ENCODE measurements around the gene ADAMTS12. TPM values are rescaled to one million over a fixed set of nuclear protein-coding genes. Genes with fewer than 3 reads are reported as not detected.

The ADAMTS12 gene
- total and polyA plus RNA-seq, 8 donors: 0.31 to 4.2 (median 0.40) TPM

DNA sequence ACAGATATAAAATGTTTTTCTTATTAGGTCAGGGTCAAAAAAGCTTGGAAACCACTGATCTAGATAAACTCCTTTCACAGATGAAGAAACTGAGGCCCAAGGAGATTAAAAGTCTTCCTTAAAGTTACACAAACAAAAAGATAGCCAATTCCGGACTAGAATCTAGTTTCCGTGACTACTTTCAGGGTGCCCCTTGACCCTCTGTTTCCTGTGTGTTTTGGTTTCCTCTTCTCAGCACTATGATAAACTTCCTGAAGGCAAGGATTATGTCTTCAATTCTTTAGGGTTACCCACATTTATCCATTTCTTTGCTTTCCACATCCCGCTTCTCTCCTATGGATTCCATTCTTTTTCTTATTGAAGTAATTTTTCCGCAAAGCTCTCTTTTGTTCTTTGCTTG, 83.1 kb downstream of the ADAMTS12 start:
- FAIRE-seq: no peak
- ATAC-seq: no peak

GRCh38 chr5:33807771-33808170, 84.0 kb downstream of the ADAMTS12 start:
- Histone ChIP-seq H3K36me3 (no peaks in the 10 kb centered on the region), H3K27ac (no peak overlapping the region), H3K4me1 (no peaks in the 10 kb centered on the region), H3K4me3 (no peak overlapping the region), H3K9me3 (no peaks in the 10 kb centered on the region), H3K27me3 (no peaks in the 10 kb centered on the region)
- FAIRE-seq (no peak), DNase-seq (no peak), ATAC-seq (no peak)
- 70 to 71% methylated on average over 9 of the region's 9 CpGs for WGBS, 2 donors
- TF ChIP-seq, protein P1, sequence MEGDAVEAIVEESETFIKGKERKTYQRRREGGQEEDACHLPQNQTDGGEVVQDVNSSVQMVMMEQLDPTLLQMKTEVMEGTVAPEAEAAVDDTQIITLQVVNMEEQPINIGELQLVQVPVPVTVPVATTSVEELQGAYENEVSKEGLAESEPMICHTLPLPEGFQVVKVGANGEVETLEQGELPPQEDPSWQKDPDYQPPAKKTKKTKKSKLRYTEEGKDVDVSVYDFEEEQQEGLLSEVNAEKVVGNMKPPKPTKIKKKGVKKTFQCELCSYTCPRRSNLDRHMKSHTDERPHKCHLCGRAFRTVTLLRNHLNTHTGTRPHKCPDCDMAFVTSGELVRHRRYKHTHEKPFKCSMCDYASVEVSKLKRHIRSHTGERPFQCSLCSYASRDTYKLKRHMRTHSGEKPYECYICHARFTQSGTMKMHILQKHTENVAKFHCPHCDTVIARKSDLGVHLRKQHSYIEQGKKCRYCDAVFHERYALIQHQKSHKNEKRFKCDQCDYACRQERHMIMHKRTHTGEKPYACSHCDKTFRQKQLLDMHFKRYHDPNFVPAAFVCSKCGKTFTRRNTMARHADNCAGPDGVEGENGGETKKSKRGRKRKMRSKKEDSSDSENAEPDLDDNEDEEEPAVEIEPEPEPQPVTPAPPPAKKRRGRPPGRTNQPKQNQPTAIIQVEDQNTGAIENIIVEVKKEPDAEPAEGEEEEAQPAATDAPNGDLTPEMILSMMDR (IDR thresholded peaks at IDR 0.05): no peak
- intact Hi-C loops (cut with DNase I): no loop called here

More for the DNA sequence above, 83.1 kb downstream of the ADAMTS12 start:
- no peaks in the 10 kb centered on the region for H3K4me1 ChIP-seq
- intact Hi-C loops (cut with DNase I): no loop called here
- H3K27me3 ChIP-seq: no peaks in the 10 kb centered on the region
- WGBS, 2 donors: 71 to 78% methylated on average over 4 of the region's 4 CpGs
- no peak for DNase-seq
- TF ChIP-seq, protein P1 (IDR thresholded peaks at IDR 0.05): no peak
- H3K36me3 ChIP-seq: no peaks in the 10 kb centered on the region
- H3K9me3 ChIP-seq: no peaks in the 10 kb centered on the region
- H3K27ac ChIP-seq: no peak overlapping the region
- no peak overlapping the region for H3K4me3 ChIP-seq

GRCh38 chr5:33806738-33807442, 84.9 kb downstream of the ADAMTS12 start:
- WGBS, 2 donors: 50 to 58% methylated on average over 13 of the region's 13 CpGs
- Histone ChIP-seq H3K9me3 (no peaks in the 10 kb centered on the region), H3K27me3 (no peaks in the 10 kb centered on the region), H3K4me3 (no peak overlapping the region), H3K36me3 (no peaks in the 10 kb centered on the region), H3K4me1 (no peaks in the 10 kb centered on the region), H3K27ac (no peak overlapping the region)
- ATAC-seq: peak in 1 of 4 donors; percentile 49
- intact Hi-C loops (cut with DNase I): no loop called here
- no peak for FAIRE-seq
- DNase-seq: no peak
- TF ChIP-seq, protein P1 (IDR thresholded peaks at IDR 0.05): no peak

DNA sequence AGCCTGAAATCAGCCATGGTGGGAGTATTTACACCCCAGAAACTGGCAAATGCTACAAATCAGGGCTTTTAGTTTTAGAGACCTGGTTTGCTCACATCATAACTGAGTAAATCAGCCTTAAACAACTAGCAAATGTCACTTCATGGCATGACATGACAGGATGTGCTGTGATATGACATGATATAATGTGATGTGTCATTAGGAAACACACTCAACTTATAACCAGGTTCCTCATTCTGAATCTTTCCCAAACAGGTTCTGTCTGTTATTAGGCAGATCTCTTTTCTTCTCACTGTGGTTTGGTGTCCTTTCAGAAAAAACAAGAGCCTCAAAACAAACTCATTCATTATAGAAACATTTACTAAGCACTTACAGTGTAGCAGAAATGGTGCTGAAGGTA, 90.5 kb downstream of the ADAMTS12 start:
- no peak for FAIRE-seq

More for the DNA sequence above, 90.5 kb downstream of the ADAMTS12 start:
- no peak for DNase-seq
- H3K9me3 ChIP-seq: no peaks in the 10 kb centered on the region
- intact Hi-C loops (cut with DNase I): no loop called here
- H3K36me3 ChIP-seq: no peaks in the 10 kb centered on the region
- no peak for ATAC-seq
- H3K4me1 ChIP-seq: no peaks in the 10 kb centered on the region
- H3K4me3 ChIP-seq: no peak overlapping the region
- no peak overlapping the region for H3K27ac ChIP-seq
- H3K27me3 ChIP-seq: no peaks in the 10 kb centered on the region
- TF ChIP-seq, protein P1 (IDR thresholded peaks at IDR 0.05): no peak
